ENCODE results near the gene DAB2IP. TPM values are rescaled to one million over a fixed set of nuclear protein-coding genes. Genes with fewer than 3 reads are reported as not detected.

DAB2IP gene
- polyA plus RNA-seq, 4 donors: 13.8 to 39.0 (median 28.3) TPM

DNA sequence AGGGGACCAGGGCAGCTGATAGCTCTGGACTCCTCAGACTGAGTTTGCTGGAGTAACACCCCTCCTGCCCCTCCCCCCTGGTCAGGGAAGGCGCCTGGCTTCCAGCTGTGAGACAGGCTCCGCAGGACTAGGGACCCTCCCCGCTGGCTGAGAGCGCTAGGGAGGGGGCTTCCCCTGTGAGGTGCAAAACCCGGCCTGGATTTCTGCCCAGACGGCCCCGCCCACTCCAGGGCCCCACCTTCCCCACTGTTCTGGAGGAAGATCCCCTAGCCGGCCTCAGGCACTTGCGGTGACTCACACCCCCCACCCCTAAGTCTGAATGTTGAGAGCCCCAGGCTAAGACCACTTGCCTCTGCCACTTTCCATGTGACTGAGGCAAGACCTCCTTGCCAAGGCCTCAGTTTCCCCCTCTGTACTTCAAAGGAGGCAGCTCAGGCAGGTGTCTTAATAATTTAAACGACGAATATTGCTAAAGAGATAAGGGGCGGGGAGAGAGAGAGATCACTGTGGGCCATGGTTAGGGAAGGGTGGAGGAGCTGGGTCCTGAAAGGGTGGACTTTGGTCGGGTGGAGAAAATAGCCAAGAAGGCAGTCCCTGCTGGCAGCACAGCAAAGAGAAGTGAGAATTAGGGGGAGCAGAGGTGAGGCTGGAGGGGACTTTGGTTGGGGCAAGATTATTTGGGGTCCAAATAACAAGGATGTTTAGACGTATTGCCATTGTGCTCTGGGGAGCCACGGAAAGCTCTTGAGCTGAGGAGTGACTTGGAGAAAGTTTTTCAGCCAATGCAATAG lies 1.0 kb upstream of the DAB2IP start:
- FAIRE-seq (no peak), DNase-seq (peak; percentile 93)
- peaks cover 0 to 49% (median 5%) of the 10 kb centered on the region in 3 donors for H3K4me1 ChIP-seq (ENCODE audit: control insufficient read depth in 3 of 3, insufficient read depth in 2 of 3, low read depth in 1 of 3, low read length in 2 of 3)
- peak overlapping the region in 2 of 3 donors; percentile 45 to 81 for H3K4me3 ChIP-seq (ENCODE audit: low read depth in 1 of 3, low read length in 3 of 3)
- H3K27ac ChIP-seq (ENCODE audit: low read depth in 1 of 3, low read length in 2 of 3): peak overlapping the region; percentile 86 to 89 (median 89)
- peaks cover 0 to 10% (median 0%) of the 10 kb centered on the region in 3 donors for H3K36me3 ChIP-seq (ENCODE audit: control insufficient read depth in 3 of 3, insufficient read depth in 2 of 3, low read depth in 1 of 3, low read length in 3 of 3)
- WGBS, 3 donors: 2 to 14% (median 6%) methylated on average over 13 to 15 of the region's 15 CpGs
- no peaks in the 10 kb centered on the region for H3K27me3 ChIP-seq (ENCODE audit: control insufficient read depth in 3 of 3, insufficient read depth in 3 of 3, low read length in 3 of 3)
- H3K9me3 ChIP-seq (ENCODE audit: control insufficient read depth in 2 of 2, insufficient read depth in 1 of 2, low read depth in 1 of 2, low read length in 1 of 2): no peaks in the 10 kb centered on the region

DNA sequence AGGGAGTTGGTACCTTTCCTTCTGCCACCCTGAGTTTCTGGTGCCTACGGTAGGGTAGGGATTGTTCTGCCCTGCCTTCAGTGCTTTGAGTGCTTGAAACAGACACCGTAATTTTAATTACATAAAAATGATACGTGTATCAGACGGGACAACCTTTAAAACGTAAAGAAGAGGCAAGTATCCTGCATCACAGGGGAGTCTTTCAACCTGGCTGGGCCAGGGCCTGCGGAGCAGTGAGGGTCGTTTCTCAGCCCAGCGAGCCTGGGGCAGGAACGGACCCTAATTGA lies 483 bp upstream of the DAB2IP start:
- H3K27ac ChIP-seq (ENCODE audit: low read depth in 1 of 3, low read length in 2 of 3): peak overlapping the region; percentile 86 to 89 (median 89)
- H3K9me3 ChIP-seq (ENCODE audit: control insufficient read depth in 2 of 2, insufficient read depth in 1 of 2, low read depth in 1 of 2, low read length in 1 of 2): no peaks in the 10 kb centered on the region
- no peaks in the 10 kb centered on the region for H3K27me3 ChIP-seq (ENCODE audit: control insufficient read depth in 3 of 3, insufficient read depth in 3 of 3, low read length in 3 of 3)
- FAIRE-seq (no peak), DNase-seq (no peak)
- peaks cover 0 to 14% (median 0%) of the 10 kb centered on the region in 3 donors for H3K36me3 ChIP-seq (ENCODE audit: control insufficient read depth in 3 of 3, insufficient read depth in 2 of 3, low read depth in 1 of 3, low read length in 3 of 3)
- H3K4me1 ChIP-seq (ENCODE audit: control insufficient read depth in 3 of 3, insufficient read depth in 2 of 3, low read depth in 1 of 3, low read length in 2 of 3): peaks cover 0 to 50% (median 5%) of the 10 kb centered on the region in 3 donors
- 2 to 16% (median 9%) methylated on average over 9 of the region's 9 CpGs for WGBS, 3 donors
- peak overlapping the region in 2 of 3 donors; percentile 45 to 81 for H3K4me3 ChIP-seq (ENCODE audit: low read depth in 1 of 3, low read length in 3 of 3)

DNA sequence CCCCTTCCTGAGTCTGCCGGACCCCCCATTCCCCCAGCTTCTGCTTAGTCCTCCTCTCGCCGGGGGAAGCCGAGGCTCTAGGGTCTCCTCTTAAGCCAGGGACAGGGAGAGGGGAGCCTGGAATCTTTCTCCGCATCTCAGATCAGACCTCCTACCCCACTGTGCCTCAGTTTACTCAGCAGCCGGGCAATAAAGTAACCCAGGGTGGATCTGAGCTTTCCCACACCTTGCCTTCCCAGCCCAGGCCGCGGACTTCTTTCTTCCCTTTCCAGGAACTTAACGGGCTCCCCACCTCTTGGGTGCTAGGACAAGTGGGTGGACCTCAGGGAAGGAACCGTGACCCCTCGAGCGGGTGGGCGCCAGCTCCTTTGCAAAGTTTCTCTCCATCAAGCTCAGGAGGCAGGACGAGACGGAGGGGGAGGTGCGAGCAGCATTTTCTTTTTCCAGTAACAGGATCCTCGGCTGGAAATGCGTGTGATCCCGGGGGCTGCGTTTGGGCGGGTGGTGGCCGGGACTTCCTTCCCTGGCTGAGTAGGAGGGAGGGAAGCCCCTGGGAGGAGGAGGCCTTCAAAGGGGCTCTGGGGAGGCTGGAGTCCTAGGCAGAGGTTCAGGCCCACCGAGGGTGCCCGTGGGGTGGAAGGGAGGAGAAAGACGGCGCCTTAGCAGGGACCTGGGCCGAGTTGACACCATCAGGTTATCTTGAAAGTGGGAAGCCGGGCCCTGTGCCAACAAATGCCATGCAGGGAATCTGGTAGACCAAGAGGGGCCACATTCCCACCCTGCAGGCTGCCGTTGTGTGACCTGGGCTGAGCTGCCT lies 795 bp downstream of the DAB2IP start:
- peaks cover 0 to 26% (median 0%) of the 10 kb centered on the region in 3 donors for H3K36me3 ChIP-seq (ENCODE audit: control insufficient read depth in 3 of 3, insufficient read depth in 2 of 3, low read depth in 1 of 3, low read length in 3 of 3)
- FAIRE-seq: no peak
- WGBS, 3 donors: 1 to 4% (median 2%) methylated on average over 29 of the region's 29 CpGs

DNA sequence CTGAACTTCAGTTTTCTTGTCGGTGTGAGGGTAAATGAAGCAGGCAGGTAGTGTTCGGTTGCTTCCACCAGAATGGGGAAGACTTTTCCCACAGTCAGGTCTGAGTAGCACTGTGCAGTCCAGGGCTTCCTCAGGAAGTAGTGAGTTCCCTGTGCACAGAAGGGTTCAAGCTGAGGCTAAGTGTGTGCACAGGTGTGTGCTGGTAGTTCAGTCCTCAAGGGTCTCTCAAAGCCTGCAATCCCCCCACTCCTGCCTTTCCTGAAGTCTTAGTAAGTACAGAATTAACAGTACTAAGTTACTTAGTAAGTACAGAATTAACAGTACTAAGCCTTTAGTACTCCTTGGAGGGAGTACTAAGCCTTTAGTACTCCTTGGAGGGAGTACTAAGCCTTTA lies 1.4 kb downstream of the DAB2IP start:
- WGBS, 3 donors: 5 to 31% (median 23%) methylated on average over 2 of the region's 2 CpGs
- DNase-seq (no peak), FAIRE-seq (no peak)
- no peaks in the 10 kb centered on the region for H3K27me3 ChIP-seq (ENCODE audit: control insufficient read depth in 3 of 3, insufficient read depth in 3 of 3, low read length in 3 of 3)
- H3K4me1 ChIP-seq (ENCODE audit: control insufficient read depth in 3 of 3, insufficient read depth in 2 of 3, low read depth in 1 of 3, low read length in 2 of 3): peaks cover 0 to 60% (median 5%) of the 10 kb centered on the region in 3 donors
- H3K4me3 ChIP-seq (ENCODE audit: low read depth in 1 of 3, low read length in 3 of 3): peak overlapping the region; percentile 62 to 81 (median 64)
- no peaks in the 10 kb centered on the region for H3K9me3 ChIP-seq (ENCODE audit: control insufficient read depth in 2 of 2, insufficient read depth in 1 of 2, low read depth in 1 of 2, low read length in 1 of 2)
- H3K27ac ChIP-seq (ENCODE audit: low read depth in 1 of 3, low read length in 2 of 3): peak overlapping the region in 2 of 3 donors; percentile 46 to 64
- peaks cover 0 to 31% (median 0%) of the 10 kb centered on the region in 3 donors for H3K36me3 ChIP-seq (ENCODE audit: control insufficient read depth in 3 of 3, insufficient read depth in 2 of 3, low read depth in 1 of 3, low read length in 3 of 3)

More for the DNA sequence above, 795 bp downstream of the DAB2IP start:
- DNase-seq: peak; percentile 39 to 68
- H3K27ac ChIP-seq (ENCODE audit: low read depth in 1 of 3, low read length in 2 of 3): peak overlapping the region; percentile 64 to 89 (median 89)
- H3K4me1 ChIP-seq (ENCODE audit: control insufficient read depth in 3 of 3, insufficient read depth in 2 of 3, low read depth in 1 of 3, low read length in 2 of 3): peaks cover 0 to 59% (median 5%) of the 10 kb centered on the region in 3 donors
- no peaks in the 10 kb centered on the region for H3K27me3 ChIP-seq (ENCODE audit: control insufficient read depth in 3 of 3, insufficient read depth in 3 of 3, low read length in 3 of 3)
- H3K9me3 ChIP-seq (ENCODE audit: control insufficient read depth in 2 of 2, insufficient read depth in 1 of 2, low read depth in 1 of 2, low read length in 1 of 2): no peaks in the 10 kb centered on the region
- peak overlapping the region; percentile 62 to 81 (median 64) for H3K4me3 ChIP-seq (ENCODE audit: low read depth in 1 of 3, low read length in 3 of 3)

DNA sequence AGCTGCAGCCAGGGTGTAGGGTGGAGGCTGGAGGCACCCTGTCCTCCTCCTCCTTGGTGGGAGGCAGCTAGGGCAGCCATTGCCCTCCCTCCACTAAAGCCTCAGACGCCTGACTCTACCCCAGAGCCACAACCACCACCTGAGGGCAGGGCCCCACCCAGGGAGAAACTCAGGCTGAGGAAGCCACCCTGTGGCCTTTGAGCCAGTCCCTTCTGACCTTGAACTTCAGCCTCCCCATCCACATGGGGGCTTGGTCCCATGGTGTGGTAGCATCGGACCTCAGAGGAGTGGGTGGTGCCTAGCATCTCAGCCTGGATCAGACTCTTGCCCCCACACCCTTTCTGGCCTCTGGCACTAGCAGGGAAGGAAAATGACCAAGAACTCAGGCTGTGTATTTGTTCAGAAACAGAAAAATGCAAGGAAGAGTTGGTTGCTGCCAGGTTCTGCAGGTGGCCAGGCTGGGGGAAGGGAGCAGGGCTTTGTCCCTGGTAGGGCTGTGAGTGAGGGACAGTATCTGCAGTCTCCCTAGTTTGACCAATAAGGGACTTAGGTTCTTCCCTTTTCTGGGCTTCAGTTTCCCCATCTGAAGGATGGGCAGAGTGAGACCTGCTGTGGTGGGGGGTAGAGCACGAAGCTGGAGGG lies 3.2 kb downstream of the DAB2IP start:
- peak; percentile 37 to 56 for DNase-seq
- Histone ChIP-seq H3K4me1 (ENCODE audit: control insufficient read depth in 3 of 3, insufficient read depth in 2 of 3, low read depth in 1 of 3, low read length in 2 of 3) (peaks cover 0 to 52% (median 5%) of the 10 kb centered on the region in 3 donors), H3K27me3 (ENCODE audit: control insufficient read depth in 3 of 3, insufficient read depth in 3 of 3, low read length in 3 of 3) (no peaks in the 10 kb centered on the region), H3K36me3 (ENCODE audit: control insufficient read depth in 3 of 3, insufficient read depth in 2 of 3, low read depth in 1 of 3, low read length in 3 of 3) (peaks cover 0 to 33% (median 0%) of the 10 kb centered on the region in 3 donors), H3K4me3 (ENCODE audit: low read depth in 1 of 3, low read length in 3 of 3) (no peak overlapping the region), H3K9me3 (ENCODE audit: control insufficient read depth in 2 of 2, insufficient read depth in 1 of 2, low read depth in 1 of 2, low read length in 1 of 2) (no peaks in the 10 kb centered on the region), H3K27ac (ENCODE audit: low read depth in 1 of 3, low read length in 2 of 3) (no peak overlapping the region)
- FAIRE-seq: no peak
- WGBS, 3 donors: 38 to 67% (median 40%) methylated on average over 3 of the region's 3 CpGs

DNA sequence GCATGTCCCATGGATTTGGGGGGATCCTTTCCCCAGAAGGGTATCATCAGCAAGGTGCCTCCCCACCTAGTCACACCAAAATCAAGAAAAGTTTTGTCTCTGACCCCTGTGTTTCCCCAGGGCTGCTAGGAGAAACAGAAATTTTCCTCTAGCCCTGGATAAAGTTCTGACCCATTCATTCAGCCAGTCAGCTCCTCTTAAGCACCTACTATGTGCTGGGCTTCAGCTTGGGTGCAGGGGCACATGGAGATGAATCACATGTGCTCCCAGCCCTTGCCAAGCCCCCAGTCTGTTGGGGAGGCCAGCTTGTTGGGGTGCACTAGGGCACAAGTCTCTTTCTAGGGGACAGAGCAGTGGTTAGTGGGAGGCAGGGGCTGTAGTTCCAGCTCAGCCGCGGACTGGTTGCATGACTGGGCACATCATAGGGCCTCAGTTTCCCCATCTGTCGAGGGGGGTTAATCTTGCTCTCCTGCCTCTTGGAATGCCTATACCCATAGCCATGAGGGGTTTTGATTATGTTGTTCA lies 3.9 kb downstream of the DAB2IP start:
- H3K36me3 ChIP-seq (ENCODE audit: control insufficient read depth in 3 of 3, insufficient read depth in 2 of 3, low read depth in 1 of 3, low read length in 3 of 3): peaks cover 0 to 34% (median 0%) of the 10 kb centered on the region in 3 donors
- DNase-seq (no peak), FAIRE-seq (no peak)
- peaks cover 0 to 45% (median 1%) of the 10 kb centered on the region in 3 donors for H3K4me1 ChIP-seq (ENCODE audit: control insufficient read depth in 3 of 3, insufficient read depth in 2 of 3, low read depth in 1 of 3, low read length in 2 of 3)
- H3K27ac ChIP-seq (ENCODE audit: low read depth in 1 of 3, low read length in 2 of 3): peak overlapping the region in 1 of 3 donors; percentile 11
- H3K9me3 ChIP-seq (ENCODE audit: control insufficient read depth in 2 of 2, insufficient read depth in 1 of 2, low read depth in 1 of 2, low read length in 1 of 2): no peaks in the 10 kb centered on the region
- 87 to 96% (median 90%) methylated on average over 3 of the region's 3 CpGs for WGBS, 3 donors
- H3K27me3 ChIP-seq (ENCODE audit: control insufficient read depth in 3 of 3, insufficient read depth in 3 of 3, low read length in 3 of 3): no peaks in the 10 kb centered on the region
- H3K4me3 ChIP-seq (ENCODE audit: low read depth in 1 of 3, low read length in 3 of 3): no peak overlapping the region

DNA sequence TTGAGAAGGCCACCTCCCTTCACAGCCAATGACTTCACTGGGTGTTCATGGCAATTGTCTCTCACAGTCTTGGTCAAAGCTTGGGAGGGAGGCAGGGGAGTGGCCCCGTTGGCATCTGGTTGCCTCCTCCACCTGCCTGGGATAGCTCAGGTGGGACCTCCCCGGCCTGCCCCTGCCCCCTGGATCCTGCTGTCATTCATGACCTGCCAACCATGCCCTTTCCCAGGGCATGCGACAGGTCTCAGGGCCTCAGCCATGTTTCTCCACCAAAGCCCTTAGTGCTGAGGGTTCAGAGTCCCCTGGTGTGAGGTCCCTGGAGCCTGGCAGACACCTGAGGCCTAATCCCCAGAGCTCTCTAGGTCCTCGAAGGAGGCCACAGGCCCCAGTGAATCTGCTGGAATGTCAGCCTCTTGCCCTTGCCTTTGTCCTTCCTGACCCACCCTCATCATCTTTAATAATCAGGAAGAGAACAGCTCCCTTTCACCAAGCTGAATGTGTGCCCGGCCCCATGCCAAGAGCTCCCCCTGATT lies 5.6 kb downstream of the DAB2IP start:
- no peak overlapping the region for H3K4me3 ChIP-seq (ENCODE audit: low read depth in 1 of 3, low read length in 3 of 3)
- FAIRE-seq (no peak), DNase-seq (peak; percentile 23 to 59)
- peaks cover 0 to 35% (median 0%) of the 10 kb centered on the region in 3 donors for H3K4me1 ChIP-seq (ENCODE audit: control insufficient read depth in 3 of 3, insufficient read depth in 2 of 3, low read depth in 1 of 3, low read length in 2 of 3)
- 34 to 66% (median 52%) methylated on average over 5 of the region's 5 CpGs for WGBS, 3 donors
- peaks cover 0 to 44% (median 0%) of the 10 kb centered on the region in 3 donors for H3K36me3 ChIP-seq (ENCODE audit: control insufficient read depth in 3 of 3, insufficient read depth in 2 of 3, low read depth in 1 of 3, low read length in 3 of 3)
- no peaks in the 10 kb centered on the region for H3K27me3 ChIP-seq (ENCODE audit: control insufficient read depth in 3 of 3, insufficient read depth in 3 of 3, low read length in 3 of 3)
- H3K9me3 ChIP-seq (ENCODE audit: control insufficient read depth in 2 of 2, insufficient read depth in 1 of 2, low read depth in 1 of 2, low read length in 1 of 2): no peaks in the 10 kb centered on the region
- peak overlapping the region in 2 of 3 donors; percentile 19 to 24 for H3K27ac ChIP-seq (ENCODE audit: low read depth in 1 of 3, low read length in 2 of 3)
